HL-60 (cell line): ENCODE measurements around the gene SETBP1.

ENCODE experiments used
- DNase-seq, 2 experiments: peaks; one replicate each; pipeline ENCODE4 v3.0.0-alpha.2; 2010 to 2020; ENCODE audit warnings: low read depth in 1 of 2, low spot score in 1 of 2
- H3K27ac ChIP-seq: fragments of 250-450 bp; sonication (Bioruptor Pico); replicated peaks from 2 replicates; pipeline ENCODE4 v1.5.1; 2020; ENCODE audit warnings: mild to moderate bottlenecking, moderate library complexity
- H3K27me3 ChIP-seq: fragments of 250-450 bp; sonication (Bioruptor Pico); 2 replicates; pipeline ENCODE4 v1.5.1; 2021; ENCODE audit warnings: mild to moderate bottlenecking, moderate library complexity; ENCODE audit not compliant: insufficient read depth, poor library complexity, severe bottlenecking
- H3K4me3 ChIP-seq: replicated peaks from 2 replicates; pipeline ENCODE4 v1.5.1; 2011; ENCODE audit warnings: mild to moderate bottlenecking, control low read depth, low read length; ENCODE audit not compliant: insufficient read depth
- GABPA ChIP-seq: IDR thresholded peaks from 2 replicates; pipeline ENCODE4 v1.6.1; 2012; ENCODE audit warnings: low read depth
- POLR2AphosphoS5 ChIP-seq: IDR thresholded peaks from 2 replicates; pipeline ENCODE4 v1.6.1; 2012; ENCODE audit warnings: low read depth
- REST ChIP-seq: IDR thresholded peaks from 2 replicates; pipeline ENCODE4 v1.6.1; 2012; ENCODE audit warnings: low read depth; ENCODE audit not compliant: insufficient replicate concordance
- SPI1 ChIP-seq: IDR thresholded peaks from 2 replicates; pipeline ENCODE4 v1.6.1; 2012; ENCODE audit warnings: low read depth, mild to moderate bottlenecking, borderline replicate concordance
- TF ChIP-seq, protein P1 (sequence below): IDR thresholded peaks from one replicate; pipeline ENCODE4 v1.5.1; 2011; ENCODE audit warnings: low read length, control low read depth, inconsistent platforms; ENCODE audit not compliant: insufficient read depth

Gene SETBP1

DNA sequence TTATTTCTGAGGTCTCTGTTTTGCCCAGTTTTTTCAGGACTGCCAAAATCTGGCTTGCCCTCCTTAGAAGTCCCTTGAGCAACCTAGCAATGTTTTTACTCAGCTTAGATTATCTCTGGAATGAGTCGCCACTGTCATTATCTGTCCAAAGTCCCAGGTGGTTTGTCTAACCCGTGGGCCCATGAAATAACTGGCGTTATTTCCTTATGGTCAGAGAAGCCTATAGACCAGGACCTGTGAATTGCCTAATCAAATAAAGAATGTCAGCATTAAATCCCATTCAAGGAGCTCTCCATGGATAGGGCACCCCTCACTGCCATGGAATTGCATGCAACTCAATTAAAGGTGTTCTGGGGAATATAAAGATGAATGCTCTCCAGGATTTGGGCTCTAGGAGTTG, 373.9 kb downstream of the SETBP1 start:
- H3K4me3 ChIP-seq: no peak overlapping the region
- H3K27me3 ChIP-seq: peaks cover 5% of the 10 kb centered on the region
- no peak for DNase-seq
- H3K27ac ChIP-seq: no peak overlapping the region
- no peak for TF ChIP-seq POLR2AphosphoS5
- no peak for TF ChIP-seq GABPA
- TF ChIP-seq REST: no peak
- no peak for TF ChIP-seq SPI1

GRCh38 chr18:45055811-45056210, 375.1 kb downstream of the SETBP1 start:
- Histone ChIP-seq H3K27ac (no peak overlapping the region), H3K4me3 (no peak overlapping the region), H3K27me3 (peaks cover 5% of the 10 kb centered on the region)
- TF ChIP-seq, protein P1, sequence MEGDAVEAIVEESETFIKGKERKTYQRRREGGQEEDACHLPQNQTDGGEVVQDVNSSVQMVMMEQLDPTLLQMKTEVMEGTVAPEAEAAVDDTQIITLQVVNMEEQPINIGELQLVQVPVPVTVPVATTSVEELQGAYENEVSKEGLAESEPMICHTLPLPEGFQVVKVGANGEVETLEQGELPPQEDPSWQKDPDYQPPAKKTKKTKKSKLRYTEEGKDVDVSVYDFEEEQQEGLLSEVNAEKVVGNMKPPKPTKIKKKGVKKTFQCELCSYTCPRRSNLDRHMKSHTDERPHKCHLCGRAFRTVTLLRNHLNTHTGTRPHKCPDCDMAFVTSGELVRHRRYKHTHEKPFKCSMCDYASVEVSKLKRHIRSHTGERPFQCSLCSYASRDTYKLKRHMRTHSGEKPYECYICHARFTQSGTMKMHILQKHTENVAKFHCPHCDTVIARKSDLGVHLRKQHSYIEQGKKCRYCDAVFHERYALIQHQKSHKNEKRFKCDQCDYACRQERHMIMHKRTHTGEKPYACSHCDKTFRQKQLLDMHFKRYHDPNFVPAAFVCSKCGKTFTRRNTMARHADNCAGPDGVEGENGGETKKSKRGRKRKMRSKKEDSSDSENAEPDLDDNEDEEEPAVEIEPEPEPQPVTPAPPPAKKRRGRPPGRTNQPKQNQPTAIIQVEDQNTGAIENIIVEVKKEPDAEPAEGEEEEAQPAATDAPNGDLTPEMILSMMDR: no peak
- TF ChIP-seq SPI1 (no peak), GABPA (no peak), REST (no peak), POLR2AphosphoS5 (no peak)
- DNase-seq: no peak

GRCh38 chr18:45056926-45057325, 376.2 kb downstream of the SETBP1 start:
- TF ChIP-seq, protein P1: no peak
- TF ChIP-seq POLR2AphosphoS5 (no peak), SPI1 (no peak), REST (no peak), GABPA (no peak)
- no peak for DNase-seq
- H3K27ac ChIP-seq: no peak overlapping the region
- H3K4me3 ChIP-seq: no peak overlapping the region
- H3K27me3 ChIP-seq: peaks cover 5% of the 10 kb centered on the region
